Measurements from ENCODE around the gene OR6J1.
"Not testable (repeated sequence)": the region's sequence is repeated elsewhere in the genome, so short reads cannot be mapped to it uniquely, and the experiment has no call there.

The OR6J1 gene

DNA sequence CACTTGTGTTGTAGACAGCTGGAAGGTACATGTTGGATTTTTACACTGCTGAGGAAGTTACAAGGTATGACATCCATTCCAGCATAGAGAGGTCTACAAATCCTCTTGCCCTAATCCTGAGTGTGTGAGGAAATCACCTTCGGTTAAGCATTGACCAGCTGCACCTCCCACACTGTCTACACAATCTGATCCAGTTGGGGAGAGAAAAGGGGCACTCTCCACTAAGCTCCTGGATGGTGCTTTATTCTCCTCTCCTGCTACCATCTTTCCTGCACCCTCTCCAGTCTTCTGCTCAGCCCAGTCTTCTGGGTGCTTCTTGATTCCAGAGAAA, at the start of gene OR6J1:
Gene OR6J1 (minus strand): TSS at position 48 of the 331 bp plus-strand sequence. CDS start 9,541 bp downstream, outside the sequence.
- no peak for DNase-seq (ENCODE audit: low read depth in 2 of 2)

DNA sequence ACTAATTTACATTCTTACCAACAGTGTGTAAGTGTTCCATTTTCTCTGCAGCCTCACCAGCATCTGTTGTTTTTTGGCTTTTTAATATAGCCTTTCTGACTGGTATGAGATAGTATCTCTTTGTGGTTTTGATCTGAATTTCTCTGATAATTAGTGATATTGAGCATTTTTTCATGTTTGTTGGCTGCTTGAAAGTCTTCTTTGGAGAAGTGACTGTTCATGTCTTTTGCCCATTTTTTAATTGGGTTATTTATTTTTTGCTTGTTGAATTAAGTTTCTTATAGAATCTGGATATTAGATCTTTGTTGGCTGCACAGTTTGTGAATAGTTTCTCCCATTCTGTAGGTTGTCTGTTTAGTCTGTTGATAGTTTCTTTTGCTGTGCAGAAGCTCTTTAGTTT, 48.0 kb upstream of the OR6J1 start:
- no peak for DNase-seq (ENCODE audit: low read depth in 2 of 2)

DNA sequence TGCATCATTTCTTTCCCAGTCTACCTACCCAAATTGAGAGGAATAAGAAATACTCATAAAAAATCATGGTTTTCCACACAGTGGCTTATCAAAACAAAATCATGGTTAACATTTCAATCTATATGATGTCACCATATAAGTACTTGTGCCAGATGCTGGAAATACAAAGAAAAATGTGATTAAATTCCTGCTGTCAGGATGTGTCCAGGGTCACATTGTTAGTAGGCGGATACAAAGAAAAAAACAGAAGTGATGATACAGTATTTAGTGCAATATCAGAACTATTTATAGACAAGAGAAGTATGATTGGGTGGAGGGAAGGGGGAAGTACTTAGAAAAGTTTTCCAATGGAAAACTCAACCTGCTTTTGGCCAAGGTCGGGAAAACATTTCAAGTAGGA, 47.0 kb upstream of the OR6J1 start:
- DNase-seq (ENCODE audit: low read depth in 2 of 2) = no peak

DNA sequence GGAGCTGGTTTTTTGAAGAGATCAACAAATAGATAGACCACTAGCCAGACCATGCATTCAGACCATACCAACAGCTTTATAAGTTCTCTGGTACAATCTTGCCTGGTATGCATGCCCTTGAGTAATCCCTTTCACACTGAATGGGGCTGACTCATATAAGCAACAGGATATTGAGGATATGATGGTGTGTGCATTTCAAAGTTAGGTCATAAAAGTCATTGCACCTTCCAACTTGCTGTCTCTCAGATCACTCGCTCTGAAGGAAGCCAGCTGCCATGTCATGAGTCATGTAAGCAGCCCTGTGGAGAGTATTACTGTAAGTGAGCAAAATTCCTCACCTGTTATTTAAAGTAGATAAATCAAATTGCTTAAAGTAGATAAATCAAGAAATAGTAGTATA, 45.0 kb upstream of the OR6J1 start:
- DNase-seq (ENCODE audit: low read depth in 2 of 2) = no peak

DNA sequence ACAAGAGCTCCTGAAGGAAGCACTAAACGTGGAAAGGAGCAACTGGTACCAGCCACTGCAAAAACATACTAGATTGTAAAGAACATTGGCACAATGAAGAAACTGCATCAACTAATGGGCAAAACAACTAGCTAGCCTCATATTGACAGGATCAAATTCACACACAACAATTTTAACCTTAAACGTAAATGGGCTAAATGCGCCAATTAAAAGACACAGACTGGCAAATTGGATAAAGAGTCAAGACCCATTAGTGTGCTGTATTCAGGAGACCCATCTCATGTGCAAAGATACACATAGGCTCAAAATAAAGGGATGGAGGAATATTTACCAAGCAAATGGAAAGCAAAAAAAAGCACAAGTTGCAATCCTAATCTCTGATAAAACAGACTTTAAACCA, 43.8 kb upstream of the OR6J1 start:
- not testable (repeated sequence) for DNase-seq (ENCODE audit: low read depth in 2 of 2)

DNA sequence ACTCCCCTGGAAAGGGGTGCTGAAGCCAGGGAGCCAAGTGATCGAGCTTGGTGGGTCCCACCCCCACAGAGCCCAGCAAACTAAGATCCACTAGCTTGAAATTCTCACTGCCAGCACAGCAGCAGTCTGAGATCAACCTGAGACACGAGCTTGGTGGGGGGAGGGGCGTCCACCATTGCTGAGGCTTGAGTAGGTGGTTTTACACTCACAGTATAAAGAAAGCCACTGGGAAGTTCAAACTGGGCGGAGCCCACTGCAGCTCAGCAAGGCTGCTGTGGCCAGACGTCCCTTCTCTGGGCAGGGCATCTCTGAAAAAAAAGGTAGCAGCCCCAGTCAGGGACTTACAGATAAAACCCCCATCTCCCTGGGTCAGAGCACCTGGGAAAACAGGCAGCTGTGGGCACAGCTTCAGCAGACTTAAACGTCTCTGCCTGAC, 42.0 kb upstream of the OR6J1 start:
- not testable (repeated sequence) for DNase-seq (ENCODE audit: low read depth in 2 of 2)

DNA sequence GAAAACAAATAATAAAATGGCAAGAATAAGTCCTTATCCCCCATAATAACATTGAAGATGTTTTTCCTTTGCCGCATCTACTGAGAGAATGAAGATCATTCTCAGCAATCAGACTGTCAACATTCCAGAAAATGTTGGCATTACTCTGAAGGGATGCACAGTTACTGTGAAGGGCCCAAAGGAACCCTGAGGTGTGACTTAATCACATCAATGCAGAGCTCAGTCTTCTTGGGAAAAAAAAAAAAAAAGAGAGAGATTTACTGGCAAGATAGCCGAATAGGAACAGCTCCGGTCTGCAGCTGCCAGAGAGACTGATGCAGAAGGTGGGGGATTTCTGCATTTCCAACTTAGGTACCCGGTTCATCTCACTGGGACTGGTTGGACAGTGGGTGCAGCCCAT, 41.3 kb upstream of the OR6J1 start:
- DNase-seq (ENCODE audit: low read depth in 2 of 2) = no peak

DNA sequence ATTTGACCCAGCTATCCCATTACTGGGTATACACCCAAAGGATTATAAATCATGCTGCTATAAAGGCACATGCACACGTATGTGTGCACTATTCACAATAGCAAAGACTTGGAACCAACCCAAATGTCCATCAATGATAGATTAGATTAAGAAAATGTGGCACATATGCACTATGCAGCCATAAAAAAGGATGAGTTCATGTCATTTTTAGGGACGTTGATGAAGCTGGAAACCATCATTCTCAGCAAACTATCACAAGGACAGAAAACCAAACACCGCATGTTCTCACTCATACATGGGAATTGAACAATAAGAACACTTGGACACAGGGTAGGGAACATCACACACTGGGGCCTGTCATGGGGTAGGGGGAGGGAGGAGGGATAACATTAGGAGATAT, 39.3 kb upstream of the OR6J1 start:
- DNase-seq (ENCODE audit: low read depth in 2 of 2) = not testable (repeated sequence)

DNA sequence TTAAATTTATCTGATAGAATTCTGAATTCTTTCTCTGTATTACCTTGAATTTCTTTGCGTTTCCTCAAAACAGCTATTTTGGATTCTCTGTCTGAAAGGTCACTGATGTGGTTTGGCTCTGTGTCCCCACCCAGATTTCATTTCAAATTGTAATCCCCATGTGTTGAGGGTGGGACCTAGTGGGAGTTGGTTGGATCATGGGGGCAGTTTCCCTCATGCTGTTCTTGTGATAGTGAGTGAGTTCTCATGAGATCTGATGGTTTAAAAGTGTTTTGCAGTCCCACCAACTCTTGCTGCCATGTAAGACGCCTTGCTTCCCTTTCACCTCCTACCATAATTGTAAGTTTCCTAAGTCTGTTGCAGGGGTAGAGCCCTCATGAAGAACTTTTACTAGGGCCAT, 34.1 kb upstream of the OR6J1 start:
- no peak for DNase-seq (ENCODE audit: low read depth in 2 of 2)

DNA sequence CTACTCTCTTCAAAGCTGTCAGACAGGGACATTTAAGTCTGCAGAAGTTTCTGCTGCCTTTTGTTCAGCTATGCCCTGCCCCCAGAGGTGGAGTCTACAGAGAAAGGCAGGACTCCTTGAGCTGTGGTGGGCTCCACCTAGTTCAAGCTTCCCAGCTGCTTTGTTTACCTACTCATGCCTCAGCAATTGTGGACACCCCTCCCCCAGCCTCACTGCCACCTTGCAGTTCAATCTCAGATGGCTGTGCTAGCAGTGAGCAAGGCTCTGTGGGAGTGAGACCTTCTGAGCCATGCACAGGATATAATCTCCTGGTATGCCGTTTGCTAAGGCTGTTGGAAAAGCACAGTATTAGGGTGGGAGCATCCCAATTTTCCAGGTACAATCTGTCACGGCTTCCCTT, 33.4 kb upstream of the OR6J1 start:
- DNase-seq (ENCODE audit: low read depth in 2 of 2) = not testable (repeated sequence)

DNA sequence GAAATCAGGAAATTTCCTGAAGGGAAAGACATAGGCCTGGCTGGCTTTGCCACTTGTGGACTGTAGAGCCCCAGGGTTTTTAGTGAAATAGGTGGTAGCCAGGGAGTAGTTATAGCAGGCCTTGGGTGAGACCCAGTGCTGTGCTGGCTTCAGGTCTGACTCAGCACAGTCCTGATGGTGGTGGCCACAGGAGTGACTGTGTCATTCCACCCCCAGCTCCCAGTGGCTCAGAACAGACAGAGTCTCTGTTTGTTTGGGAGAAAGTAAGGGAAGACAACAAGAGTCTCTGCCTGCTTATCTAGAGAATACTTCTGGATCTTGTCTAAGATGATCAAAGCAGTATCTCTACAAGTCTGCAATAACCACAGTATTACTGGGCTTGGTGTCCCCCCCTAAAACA, 27.5 kb upstream of the OR6J1 start:
- DNase-seq (ENCODE audit: low read depth in 2 of 2) = no peak

DNA sequence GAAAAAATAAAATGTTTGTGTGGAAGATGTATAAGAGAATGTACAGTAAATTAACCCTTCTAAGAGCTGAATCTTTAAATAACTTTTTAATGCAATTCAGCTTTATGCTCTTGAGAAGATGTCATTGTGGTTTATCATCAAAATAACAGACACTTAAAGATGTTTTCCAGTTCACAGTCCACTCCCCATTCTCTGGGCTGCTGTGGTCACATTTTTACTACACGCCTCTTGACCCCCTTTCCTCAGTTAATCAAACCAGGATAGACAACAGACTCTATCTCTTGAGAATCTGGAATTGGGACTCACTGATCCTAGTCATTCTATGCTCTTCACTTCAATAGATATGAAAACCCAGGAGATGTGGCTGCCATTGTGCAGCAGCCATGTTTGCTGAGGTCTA, 24.7 kb upstream of the OR6J1 start:
- DNase-seq (ENCODE audit: low read depth in 2 of 2) = no peak

DNA sequence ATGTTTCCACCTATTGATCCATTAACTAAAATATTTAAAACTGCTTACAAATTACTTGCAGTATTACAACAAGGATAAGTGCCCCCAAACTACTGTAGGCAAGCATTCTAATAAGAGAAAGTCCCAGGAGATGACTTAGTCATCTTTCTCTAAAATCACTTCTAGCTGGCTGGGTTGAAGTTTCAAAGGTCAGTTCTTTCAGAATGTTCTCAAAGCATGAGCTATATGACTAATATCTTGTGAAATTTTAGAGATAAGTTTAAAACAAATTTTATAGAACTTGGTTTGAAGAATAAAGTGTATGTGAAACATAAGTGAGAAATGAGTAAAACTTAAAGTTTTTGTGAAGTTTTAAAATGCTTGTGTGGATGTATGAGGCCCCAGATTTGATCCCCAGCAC, 24.3 kb upstream of the OR6J1 start:
- no peak for DNase-seq (ENCODE audit: low read depth in 2 of 2)

DNA sequence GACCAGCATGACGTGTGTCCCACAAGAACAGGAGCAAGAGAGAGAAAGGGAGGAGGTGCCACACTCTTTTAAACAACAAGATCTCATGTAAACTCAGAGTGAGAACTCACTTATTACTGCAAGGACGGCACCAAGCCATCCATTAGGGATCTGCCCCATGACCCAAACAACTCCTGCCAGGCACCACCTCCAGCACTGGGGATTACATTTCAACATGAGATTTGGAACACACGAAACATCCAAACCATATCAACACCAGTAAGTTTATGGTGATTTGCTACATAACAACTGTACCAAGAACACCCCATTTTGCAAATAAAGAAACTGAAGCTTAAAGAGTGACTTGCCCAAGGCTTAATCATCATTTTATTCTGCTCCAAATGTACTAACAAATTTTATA, 23.7 kb upstream of the OR6J1 start:
- DNase-seq (ENCODE audit: low read depth in 2 of 2) = no peak

DNA sequence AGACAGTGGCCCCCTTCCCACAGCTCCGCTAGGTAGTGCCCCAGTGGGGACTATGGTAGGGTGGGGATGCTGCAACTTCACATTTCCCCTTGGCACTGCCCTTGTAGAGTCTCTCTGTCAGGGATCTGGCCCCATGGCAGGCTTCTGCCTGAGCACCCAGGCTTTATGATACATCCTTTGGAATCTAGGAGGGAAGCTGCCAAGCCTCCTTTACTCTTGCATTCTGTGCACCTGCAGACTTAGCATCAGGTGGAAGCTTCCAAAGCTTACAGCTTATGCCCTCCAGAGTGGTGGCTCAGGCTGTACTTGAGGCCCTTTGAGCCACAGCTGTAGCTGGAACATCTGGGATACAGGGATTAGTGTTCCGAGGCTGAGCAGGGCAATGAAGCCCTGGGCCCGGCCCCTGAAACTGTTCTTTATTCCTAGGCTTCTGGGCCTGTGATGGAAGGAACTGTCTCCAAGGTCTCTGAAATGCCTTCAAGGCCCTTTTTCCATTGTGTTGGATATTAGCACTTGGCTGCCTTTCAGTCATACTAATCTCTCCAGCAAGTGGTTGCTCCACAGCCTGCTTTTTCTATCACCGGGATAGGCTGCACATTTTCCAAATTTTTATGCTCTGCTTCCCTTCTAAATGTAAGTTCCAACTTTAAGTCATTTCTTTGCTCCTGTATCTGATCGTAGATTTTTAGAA, 22.2 kb upstream of the OR6J1 start:
- DNase-seq (ENCODE audit: low read depth in 2 of 2) = no peak

DNA sequence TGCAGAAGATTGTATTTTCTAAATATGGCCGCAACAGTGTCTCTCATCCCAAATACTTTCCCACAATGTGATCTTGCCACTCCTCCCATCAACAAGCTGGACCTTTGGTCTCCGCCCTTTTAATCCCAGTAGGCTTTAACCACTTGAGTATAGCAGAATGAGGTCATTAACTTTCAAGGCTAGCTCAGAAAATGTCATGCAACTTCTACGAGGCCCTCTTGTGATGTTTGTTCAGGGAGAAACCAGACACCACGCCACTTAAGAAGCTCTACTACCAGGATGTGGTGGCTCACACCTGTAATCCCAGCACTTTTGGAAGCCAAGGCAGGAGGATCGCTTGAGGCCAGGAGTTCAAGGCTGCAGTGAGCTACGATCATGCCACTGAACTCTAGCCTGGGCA, 20.1 kb upstream of the OR6J1 start:
- DNase-seq (ENCODE audit: low read depth in 2 of 2) = no peak

DNA sequence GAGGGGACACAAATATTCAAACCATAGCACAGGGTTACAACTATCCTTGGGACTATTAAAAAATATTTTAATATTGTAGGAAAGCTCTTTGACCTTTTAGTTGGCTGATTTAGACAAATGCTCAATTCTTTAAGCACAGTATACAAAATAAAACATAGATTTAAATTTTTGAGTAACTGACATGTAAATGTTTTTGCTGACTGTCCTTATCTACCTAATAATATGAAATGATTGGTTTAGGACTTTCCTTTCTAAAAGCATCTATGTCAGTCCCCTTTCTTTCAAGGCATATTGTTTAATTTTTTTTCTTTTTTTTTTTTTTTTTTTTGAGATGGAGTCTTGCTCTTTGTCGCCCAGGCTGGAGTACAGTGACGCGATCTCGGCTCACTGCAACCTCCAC, 16.5 kb upstream of the OR6J1 start:
- DNase-seq (ENCODE audit: low read depth in 2 of 2) = no peak

DNA sequence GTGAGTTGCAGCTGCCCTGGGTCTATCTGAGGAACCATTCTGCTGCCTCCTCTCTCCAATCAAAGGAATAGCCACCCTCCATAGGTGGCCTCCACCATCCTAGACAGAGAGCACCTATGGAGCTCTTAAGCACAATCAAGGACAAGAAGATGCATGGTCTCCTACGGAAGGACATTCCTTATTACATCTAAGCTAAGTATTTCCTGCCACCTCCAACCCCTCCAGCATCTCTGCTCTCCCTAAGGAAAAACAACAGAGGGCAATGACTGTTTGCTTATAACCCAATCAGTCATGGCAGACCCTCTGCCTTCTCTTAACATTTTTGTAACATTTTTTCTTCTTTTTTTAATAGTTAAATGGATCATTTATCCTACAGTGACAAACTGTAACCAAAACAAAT, 14.8 kb upstream of the OR6J1 start:
- no peak for DNase-seq (ENCODE audit: low read depth in 2 of 2)

DNA sequence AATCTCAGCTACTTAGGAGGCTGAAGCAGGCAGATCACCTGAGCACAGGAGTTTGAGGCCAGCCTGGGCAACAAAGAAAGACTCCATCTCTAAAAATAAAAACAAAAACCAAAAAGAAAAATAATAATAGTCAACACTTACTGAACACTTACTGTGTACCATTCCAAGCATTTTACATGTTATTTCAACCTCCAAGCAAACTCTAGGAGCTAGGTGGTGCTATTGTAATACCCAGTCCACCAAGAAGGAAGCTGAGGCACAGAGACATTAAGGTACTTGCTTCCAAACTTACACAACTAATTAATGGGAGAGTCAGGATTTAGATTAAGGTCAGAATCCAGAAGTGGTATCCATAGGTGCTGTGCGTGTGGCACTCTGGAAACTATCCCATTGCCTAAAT, 13.7 kb upstream of the OR6J1 start:
- DNase-seq (ENCODE audit: low read depth in 2 of 2) = no peak

DNA sequence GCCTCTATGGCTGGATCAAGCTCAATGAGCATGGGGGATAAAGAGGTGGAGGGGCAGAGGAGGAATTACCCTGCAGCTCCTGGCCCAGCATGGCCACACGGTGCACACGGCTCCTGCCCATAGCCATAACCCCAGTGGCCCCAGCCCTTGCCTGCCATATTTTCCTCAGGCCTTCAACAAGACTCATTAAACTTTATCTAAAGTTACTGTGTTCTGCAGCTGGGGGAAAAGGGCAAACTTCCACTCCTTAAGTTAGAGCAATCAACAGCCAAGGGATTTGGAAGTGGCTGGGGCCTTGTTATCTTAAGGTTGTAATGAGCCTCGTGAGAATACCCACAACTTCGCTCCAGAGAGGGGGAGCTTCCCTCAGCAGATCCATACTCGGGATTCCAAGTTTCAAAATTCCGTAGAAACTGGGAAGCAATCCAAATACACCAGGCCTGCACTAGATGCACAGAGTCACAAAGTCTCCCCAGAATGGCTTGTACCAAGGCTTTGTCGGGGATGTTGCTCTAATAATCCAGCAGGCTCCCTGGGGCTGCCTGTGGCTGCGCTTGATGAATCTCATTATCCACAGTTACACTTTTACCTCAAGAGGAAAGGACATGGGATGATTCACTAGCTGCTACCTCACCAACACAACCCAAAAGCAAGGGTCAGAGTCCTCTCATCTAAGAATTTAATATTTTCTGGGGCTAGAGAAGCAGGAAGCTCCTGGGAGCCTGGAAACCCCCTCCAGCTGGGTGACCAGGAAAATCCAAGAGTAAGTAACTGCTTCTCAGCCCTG, 13.0 kb upstream of the OR6J1 start:
- DNase-seq (ENCODE audit: low read depth in 2 of 2) = no peak

DNA sequence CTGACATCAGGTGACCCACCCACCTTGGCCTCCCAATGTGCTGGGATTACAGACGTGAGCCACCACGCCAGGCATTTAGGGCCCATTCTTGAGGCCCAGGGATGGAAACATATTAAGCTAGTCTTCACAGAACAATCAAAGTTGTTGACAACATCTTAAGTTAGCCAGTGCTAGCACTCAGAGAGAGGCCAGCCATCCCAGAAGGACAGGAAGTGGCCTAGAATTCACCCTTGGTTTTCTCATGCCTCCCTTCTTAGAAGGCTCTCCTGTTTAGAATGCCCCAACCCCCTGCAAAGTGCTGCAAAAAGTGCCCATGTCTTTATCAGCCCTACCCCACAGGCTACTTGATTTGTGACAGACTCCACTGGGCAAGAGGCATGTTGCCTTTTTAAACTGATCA, 12.1 kb upstream of the OR6J1 start:
- no peak for DNase-seq (ENCODE audit: low read depth in 2 of 2)

DNA sequence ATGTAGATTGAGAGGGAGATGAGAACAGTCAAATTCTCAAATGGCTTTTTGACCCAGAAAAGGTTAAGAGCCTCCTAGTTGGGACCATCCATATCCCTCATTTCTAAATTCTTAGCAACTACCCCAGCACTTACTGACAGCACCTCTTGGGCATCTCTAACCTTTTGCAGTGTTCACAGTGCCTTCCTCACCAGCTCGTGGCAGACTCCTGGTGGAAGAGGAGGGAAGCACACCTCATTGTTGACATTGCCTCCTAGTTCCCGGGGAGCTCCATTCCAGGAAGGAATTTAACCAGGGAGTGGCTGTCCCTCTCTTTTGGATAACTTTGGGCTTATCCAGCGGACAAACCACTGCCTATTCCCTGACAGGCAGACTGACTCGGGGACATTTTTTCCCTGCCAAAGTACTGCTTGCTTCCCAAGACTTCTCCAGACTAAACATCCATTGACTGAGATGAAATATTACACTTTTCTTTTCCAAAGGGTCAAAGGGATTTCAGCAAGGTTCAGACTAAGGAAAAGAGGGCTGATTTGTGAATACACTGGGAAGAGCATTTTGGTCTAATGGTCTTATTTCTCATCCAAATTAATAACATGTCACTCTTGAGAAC, 9.0 kb upstream of the OR6J1 start:
- DNase-seq (ENCODE audit: low read depth in 2 of 2) = peak in 1 of 2 donors; percentile 17

DNA sequence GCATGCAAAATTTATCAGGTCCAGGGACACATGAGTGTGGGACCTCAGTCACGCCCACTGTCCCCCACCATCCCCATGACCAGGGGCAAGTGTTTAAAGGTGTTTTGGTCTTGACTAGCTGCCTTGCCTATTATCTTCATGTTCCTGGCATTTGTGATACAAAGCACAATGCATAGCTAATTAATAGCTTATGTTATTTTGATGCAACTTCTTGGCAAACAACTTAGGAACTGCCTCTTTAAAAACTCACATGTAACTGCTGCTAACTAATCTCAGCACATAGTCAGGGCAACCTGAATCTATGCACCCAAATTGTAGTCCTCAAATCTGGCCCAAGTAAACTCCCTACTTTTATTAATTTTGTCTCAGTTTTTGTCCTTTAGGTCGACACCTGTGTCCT, 7.4 kb upstream of the OR6J1 start:
- no peak for DNase-seq (ENCODE audit: low read depth in 2 of 2)

All from stimulated activated CD8-positive, alpha-beta memory T cell treated with anti-CD3 and anti-CD28 coated beads, Interleukin-15, amount 100 ng/mL, for 4 hours (primary cell).